SU-DHL-6 (cell line): ENCODE results near the gene ARFGAP3.

Experiments used
- H2AFZ ChIP-seq: fragments of 200-600 bp; sonication (generic); 2 replicates; pipeline ENCODE4 v1.6.1; 2014; ENCODE audit warnings: low read depth, mild to moderate bottlenecking, moderate library complexity, mixed read lengths, antibody characterized with exemption, low read length; ENCODE audit not compliant: severe bottlenecking
- H3F3A ChIP-seq: fragments of 200-600 bp; shearing (Covaris generic); 2 replicates; pipeline ENCODE4 v1.6.0; 2016; ENCODE audit warnings: antibody characterized with exemption, mild to moderate bottlenecking; ENCODE audit not compliant: insufficient read depth
- H3K27ac ChIP-seq: fragments of 200-600 bp; sonication (generic); 2 replicates; pipeline ENCODE4 v1.5.1; 2016; ENCODE audit warnings: low read depth, mild to moderate bottlenecking, low read length, moderate library complexity, mixed read lengths
- H3K27me3 ChIP-seq: fragments of 200-600 bp; sonication (generic), shearing (Covaris generic); 2 replicates; pipeline ENCODE4 v1.6.0; 2014; ENCODE audit warnings: mild to moderate bottlenecking, low read length
- H3K36me3 ChIP-seq: fragments of 200-600 bp; sonication (generic); 2 replicates; pipeline ENCODE4 v1.6.1; 2014; ENCODE audit warnings: mild to moderate bottlenecking, low read length, mixed read lengths
- H3K4me2 ChIP-seq: fragments of 300-600, 200-600 bp; shearing (Covaris generic), sonication (generic); 2 replicates; pipeline ENCODE4 v1.6.0; 2014; ENCODE audit warnings: low read length, low read depth, mild to moderate bottlenecking; ENCODE audit not compliant: poor library complexity, severe bottlenecking
- H3K4me3 ChIP-seq: fragments of 200-600 bp; sonication (generic); 2 replicates; pipeline ENCODE4 v1.5.1; 2014; ENCODE audit warnings: antibody characterized with exemption, low read length, mild to moderate bottlenecking, mixed read lengths; ENCODE audit not compliant: insufficient read depth, poor library complexity, severe bottlenecking
- H3K79me2 ChIP-seq: fragments of 200-600 bp; sonication (generic); 2 replicates; pipeline ENCODE4 v1.6.1; 2014; ENCODE audit warnings: mild to moderate bottlenecking, low read length, moderate library complexity; ENCODE audit not compliant: insufficient read depth
- H3K9ac ChIP-seq: fragments of 200-600 bp; sonication (generic); 2 replicates; pipeline ENCODE4 v1.7.0; 2014; ENCODE audit warnings: mild to moderate bottlenecking, low read length
- H3K9me2 ChIP-seq: fragments of 200-600 bp; sonication (generic); replicated peaks from 2 replicates; pipeline ENCODE4 v1.6.1; 2014; ENCODE audit warnings: low read length; ENCODE audit not compliant: insufficient read depth
- H3K9me3 ChIP-seq: fragments of 200-600 bp; sonication (generic); 2 replicates; pipeline ENCODE4 v1.6.1; 2014; ENCODE audit warnings: low read length, mixed read lengths; ENCODE audit not compliant: insufficient read depth
- H4K20me1 ChIP-seq: fragments of 200-600 bp; sonication (generic); 2 replicates; pipeline ENCODE4 v1.6.1; 2014; ENCODE audit warnings: low read depth, mild to moderate bottlenecking, antibody characterized with exemption, low read length, moderate library complexity, mixed read lengths
- CTCF ChIP-seq: fragments of 200-600 bp; sonication (generic); IDR thresholded peaks from one replicate; pipeline ENCODE4 v1.5.1; 2017; ENCODE audit warnings: antibody characterized with exemption, mild to moderate bottlenecking, low read length, moderate library complexity; ENCODE audit not compliant: insufficient read depth, poor library complexity, severe bottlenecking
- EZH2phosphoT487 ChIP-seq: fragments of 200-600 bp; sonication (generic), shearing (Covaris generic); conservative IDR thresholded peaks from 2 replicates; pipeline ENCODE4 v1.6.1; 2018; ENCODE audit warnings: mild to moderate bottlenecking, antibody characterized with exemption, low read length, moderate library complexity, mixed read lengths

Gene ARFGAP3

DNA sequence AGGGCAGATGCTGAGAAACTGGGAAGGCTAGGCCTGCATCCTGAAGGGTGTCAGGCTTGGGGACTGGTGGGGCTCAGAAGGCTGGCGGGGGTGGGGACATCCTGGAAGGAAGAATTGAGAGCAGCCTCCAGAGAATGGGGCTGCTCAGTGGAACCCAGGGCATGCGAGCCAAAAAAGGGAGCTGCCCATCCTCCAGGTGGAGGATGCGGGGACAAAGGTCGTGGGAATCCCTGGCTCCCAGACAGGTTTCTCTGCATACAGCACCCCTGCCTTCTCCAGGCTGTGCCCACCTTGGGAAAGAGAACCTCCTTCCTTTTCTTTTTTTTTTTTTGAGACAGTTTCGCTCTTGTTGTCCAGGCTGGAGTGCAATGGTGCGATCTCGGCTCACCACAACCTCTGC lies 40.9 kb upstream of the ARFGAP3 start:
- Histone ChIP-seq H3K36me3 (no peaks in the 10 kb centered on the region), H3K27ac (no peak overlapping the region), H3K9me3 (no peaks in the 10 kb centered on the region), H3F3A (no peaks in the 10 kb centered on the region), H4K20me1 (no peaks in the 10 kb centered on the region), H2AFZ (no peak overlapping the region), H3K27me3 (no peaks in the 10 kb centered on the region), H3K4me3 (no peak overlapping the region), H3K79me2 (no peaks in the 10 kb centered on the region), H3K9me2 (no peaks in the 10 kb centered on the region), H3K4me2 (no peak overlapping the region), H3K9ac (no peak overlapping the region)
- TF ChIP-seq CTCF (no peak), EZH2phosphoT487 (no peak)

DNA sequence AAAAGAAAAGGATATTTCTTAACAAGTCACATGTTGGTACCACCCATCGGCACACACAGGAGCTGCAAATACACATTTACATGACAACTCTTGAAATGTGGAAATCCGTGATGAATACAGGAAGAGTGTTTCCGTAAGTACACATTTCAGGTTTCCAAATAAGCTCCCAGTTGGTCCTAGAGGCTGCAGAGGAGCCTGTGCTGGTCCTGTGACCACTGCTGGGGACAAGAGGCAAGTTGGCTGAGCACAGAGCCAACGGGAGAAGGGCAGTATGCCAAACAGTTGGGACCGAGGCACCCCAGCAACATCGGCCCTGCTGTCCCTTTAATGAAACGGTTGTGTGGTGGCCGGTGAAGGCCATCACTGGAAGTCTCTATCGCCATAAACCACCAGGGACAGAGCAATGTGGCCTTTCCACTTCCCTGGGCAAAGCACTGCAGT lies 38.5 kb upstream of the ARFGAP3 start:
- H2AFZ ChIP-seq, result no peak overlapping the region
- TF ChIP-seq CTCF (no peak), EZH2phosphoT487 (no peak)
- H3K27me3 ChIP-seq, result no peaks in the 10 kb centered on the region
- no peak overlapping the region for H3K27ac ChIP-seq
- H3F3A ChIP-seq, result no peaks in the 10 kb centered on the region
- H3K4me3 ChIP-seq, result no peak overlapping the region
- H3K4me2 ChIP-seq, result no peak overlapping the region
- H4K20me1 ChIP-seq, result no peaks in the 10 kb centered on the region
- H3K9me2 ChIP-seq, result no peaks in the 10 kb centered on the region
- H3K79me2 ChIP-seq, result no peaks in the 10 kb centered on the region
- no peaks in the 10 kb centered on the region for H3K9me3 ChIP-seq
- no peaks in the 10 kb centered on the region for H3K36me3 ChIP-seq
- H3K9ac ChIP-seq, result no peak overlapping the region

- Histone ChIP-seq H3K79me2 (no peaks in the 10 kb centered on the region), H2AFZ (no peak overlapping the region), H4K20me1 (no peaks in the 10 kb centered on the region), H3K9me3 (no peaks in the 10 kb centered on the region), H3F3A (no peaks in the 10 kb centered on the region), H3K9me2 (no peaks in the 10 kb centered on the region), H3K4me3 (no peak overlapping the region), H3K27me3 (no peaks in the 10 kb centered on the region), H3K36me3 (no peaks in the 10 kb centered on the region), H3K9ac (no peak overlapping the region), H3K4me2 (no peak overlapping the region), H3K27ac (no peak overlapping the region)
- TF ChIP-seq EZH2phosphoT487 (no peak), CTCF (no peak)
Observed at GRCh38 chr22:42895087-42895486, 38.0 kb upstream of the ARFGAP3 start.
